GM19372 (cell line): ENCODE results near the gene RETREG3.
A peak's percentile ranks its signal among the peaks of the same experiment; 100 is the strongest.
"Not testable (repeated sequence)": the region's sequence is repeated elsewhere in the genome, so short reads cannot be mapped to it uniquely, and the experiment has no call there.

ENCODE experiments used
- ATAC-seq: cut with Tn5 transposase; IDR thresholded peaks from one replicate; pipeline ENCODE4 v1.9.1; 2021; ENCODE audit warnings: mild to moderate bottlenecking, low read depth, moderate library complexity; ENCODE audit not compliant: unreplicated experiment

Gene RETREG3

DNA sequence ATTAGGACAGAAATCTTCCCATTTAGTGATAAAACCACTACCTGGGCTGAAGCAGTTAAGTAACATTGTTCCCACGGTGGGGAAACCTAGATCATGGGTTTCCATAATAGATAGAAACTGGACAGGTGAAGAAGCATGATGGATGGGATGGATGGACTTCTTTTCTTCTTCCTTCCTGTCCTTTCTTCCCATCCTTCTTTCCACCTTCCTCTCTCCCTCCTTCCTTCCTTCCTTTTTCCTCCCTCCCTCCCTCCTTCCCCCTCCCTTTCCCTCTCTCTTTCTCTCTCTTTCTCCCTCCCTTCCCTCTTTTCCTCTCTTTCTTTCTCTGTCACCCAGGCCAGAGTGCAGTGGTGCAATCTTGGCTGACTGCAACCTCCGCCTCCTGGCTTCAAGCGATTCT lies 34.7 kb downstream of the RETREG3 start:
- no peak for ATAC-seq

DNA sequence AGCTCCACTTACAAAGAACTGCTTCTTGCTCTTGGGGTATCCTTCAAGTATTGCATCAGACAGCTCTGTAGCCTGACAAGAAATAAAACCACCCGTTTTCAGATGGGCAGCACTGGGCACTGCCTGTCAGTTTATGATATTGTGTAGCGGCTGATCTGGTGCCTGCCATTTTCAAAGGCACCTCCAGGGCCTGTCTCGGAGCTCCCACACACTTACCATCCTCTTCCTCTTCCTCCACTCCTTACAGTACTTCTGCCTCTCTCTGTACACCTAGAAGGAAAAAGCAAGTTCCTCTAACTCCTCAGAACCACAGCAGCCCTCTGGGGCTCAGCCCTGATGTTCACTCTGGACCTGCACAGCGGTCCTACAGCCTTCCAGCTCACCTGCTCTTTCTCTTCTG lies 36.1 kb downstream of the RETREG3 start:
- no peak for ATAC-seq

DNA sequence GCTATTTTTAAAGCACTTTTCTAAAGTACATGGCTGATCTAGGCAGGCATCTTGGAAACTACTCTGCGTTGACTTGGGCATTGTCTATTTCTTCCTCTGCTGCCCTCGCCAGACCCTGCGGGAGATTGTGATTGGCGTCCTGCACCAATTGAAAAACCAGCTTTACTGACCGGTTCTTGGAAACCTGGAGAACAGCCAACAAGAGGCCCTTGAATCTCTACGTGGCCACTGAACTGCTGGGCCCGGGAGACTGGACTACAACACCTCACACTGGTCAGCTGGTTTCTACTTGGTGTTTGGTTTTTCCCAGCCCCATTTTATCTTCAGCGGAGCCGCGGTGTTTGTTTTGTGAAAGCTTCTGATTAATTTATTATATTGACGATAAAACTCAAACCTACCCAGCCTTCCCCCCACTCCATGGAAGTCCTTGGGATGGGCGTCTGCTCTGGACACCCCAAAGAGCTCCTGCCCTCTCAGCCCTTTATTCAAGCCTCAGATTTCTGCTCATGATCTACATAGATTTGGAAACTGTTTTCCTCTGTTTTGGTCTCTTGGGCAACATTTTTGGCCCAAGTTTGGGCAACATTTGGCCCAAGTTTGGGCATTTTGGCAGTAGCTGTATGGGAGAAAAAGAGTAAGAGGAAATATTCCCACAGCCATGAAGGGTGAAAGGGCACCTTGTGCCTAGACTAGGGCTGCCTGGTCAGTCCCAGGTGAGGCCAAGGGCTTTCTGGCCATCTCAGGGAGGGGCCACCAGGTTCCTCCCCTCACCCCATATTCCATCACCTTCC lies 37.5 kb downstream of the RETREG3 start:
- no peak for ATAC-seq

DNA sequence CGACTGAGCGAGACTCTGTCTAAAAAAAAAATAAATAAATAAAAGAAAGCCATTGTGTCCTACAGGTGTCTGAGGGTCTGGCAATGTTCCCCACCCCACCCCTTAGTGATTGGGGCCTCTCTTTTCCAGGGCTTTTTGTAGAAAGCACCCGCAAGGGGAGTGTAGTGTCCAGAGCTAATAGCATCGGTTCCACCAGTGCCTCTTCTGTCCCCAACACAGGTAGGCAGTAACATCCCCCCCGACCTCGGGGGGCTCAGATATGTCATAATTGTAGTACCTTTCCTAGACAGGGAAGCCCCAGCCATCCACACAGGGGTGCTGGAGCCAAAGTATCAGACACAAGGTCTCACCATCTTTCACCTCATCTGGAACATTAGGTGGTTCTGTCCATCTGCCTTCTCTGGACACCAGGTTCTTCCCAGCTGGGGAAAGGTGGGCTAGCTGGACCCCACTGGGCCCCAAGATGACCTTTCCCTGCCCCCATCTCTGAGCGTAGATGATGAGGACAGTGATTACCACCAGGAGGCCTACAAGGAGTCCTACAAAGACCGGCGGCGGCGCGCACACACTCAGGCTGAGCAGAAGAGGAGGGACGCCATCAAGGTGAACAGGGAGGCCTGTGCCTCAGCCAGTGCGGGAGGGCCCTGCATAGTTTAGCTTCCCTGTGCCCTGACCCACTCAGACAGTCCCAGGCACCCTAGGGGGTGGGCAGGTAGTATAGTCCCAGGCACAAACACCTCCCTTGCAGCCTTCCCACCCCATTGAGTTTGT lies 40.6 kb downstream of the RETREG3 start:
- ATAC-seq, result no peak

DNA sequence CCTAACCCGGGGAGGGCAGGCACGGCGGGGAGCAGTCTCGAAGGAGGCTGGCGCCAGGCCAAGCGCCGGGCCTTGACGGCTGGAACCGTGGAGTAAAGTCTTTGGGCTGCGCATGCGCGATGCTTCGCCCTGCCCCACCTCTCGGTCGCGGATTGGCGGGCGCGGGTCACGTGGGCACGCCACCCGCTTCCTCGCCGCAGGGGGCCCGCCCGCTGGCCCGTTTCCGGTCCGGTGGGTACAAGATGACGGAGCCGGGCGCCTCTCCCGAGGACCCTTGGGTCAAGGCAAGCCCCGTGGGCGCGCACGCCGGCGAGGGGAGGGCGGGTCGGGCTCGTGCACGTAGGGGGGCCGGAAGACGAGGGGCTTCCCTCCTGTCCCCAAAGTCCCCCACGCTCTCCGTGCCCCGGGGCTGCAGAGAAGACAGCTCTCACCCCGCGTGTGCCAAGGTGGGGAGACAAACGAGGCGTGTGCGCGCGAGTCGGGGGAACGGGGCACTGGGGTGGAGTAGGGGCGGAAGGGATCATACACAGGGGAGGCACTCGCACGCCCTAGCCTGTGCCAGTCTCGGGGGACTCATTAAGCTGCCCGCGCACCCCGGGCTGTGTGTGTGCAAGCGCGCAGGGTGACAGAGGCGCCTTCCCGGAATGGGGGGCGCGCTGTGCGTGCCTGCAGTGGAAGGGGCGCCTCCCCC lies 42.1 kb downstream of the RETREG3 start, which contains the start of gene MLX:
TSS of gene MLX (plus strand) at position 218 of the 691 bp plus-strand sequence. CDS start at position 243, 25 bp downstream.
- peak; percentile 61 for ATAC-seq

DNA sequence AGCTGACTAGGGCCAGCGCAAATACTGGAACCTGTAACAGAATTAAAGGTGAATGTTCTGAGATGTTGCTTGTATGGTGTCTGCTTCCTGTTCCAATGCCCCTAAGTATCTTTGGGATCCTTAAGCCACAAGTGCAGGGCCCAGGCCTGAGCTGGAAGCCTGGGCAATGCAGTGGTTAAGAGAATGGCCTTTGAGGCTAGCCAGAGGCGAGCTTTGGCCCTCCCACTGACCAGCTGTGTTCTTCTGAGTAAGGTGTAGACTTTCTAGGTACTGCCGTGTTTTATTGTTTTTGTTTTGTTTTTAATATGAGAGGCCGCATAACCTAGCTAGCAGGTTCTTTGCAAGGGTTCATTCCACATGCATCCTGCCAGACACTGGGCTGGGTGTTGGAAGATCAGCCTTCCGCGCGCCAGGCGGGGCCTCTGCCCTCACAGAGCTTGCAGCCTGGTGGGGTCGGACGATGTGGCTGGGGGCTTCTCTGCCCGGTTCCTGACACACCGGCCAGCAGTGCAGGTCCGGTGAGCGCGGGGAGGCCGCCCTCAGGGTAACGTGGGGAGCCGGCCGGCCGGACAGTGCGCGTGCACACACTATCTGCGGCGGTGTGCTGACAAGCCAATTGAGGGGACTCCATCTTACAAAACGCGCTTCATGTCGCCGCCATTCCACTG lies 42.8 kb downstream of the RETREG3 start:
- ATAC-seq, result no peak

DNA sequence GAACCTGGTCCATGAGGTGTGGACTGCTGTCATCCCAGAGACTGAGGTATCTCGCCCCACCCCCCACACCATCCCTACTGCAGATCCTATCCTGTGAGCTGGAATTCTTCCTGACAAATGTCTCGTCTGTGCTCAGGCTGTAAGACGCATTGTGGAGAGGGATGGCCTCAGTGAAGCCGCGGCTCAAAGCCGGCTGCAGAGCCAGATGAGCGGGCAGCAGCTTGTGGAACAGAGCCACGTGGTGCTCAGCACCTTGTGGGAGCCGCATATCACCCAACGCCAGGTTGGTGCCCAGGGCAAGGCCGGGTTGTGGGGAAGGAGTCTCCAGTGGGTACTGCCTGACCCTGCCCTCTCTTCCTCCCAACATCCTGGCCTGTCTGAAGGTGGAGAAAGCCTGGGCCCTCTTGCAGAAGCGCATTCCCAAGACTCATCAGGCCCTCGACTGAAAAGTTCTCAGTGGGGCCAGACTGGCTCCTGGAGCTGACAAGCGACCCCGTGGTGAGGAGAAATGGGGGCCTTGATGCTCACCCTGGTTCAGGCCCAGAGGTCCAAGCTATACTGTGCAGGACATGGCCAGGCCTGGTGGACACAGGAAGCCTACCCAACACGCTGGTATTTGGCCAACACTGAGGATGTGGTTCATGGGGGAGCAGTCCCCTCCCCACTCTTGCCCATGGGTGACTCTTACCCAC lies 43.5 kb downstream of the RETREG3 start:
- ATAC-seq, result no peak

DNA sequence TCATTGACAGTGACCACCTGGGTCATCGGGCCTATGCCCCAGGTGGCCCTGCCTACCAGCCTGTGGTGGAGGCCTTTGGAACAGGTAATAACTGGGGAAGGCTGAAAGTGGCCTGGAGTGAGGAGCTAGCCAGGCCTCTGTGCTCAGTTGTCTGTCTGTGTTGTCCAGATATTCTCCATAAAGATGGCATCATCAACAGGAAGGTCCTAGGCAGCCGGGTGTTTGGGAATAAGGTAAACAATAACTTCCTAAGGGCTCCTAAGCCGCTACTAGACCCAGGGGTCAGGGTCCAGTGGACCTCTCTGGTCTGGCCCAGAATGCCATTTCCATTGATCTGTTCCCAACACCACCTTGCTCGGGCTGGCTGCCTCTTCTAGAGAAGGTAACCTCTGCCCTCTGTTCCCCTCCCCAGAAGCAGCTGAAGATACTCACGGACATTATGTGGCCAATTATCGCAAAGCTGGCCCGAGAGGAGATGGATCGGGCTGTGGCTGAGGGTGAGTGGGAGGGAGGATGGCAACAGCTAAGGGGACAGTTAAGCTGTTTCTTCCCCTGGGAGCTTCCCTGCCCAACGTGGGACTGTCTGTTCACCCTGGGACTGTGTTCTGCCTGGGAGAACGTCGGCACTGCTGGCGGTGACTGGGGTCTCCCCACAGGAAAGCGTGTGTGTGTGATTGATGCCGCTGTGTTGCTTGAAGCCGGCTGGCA lies 44.2 kb downstream of the RETREG3 start:
- no peak for ATAC-seq

DNA sequence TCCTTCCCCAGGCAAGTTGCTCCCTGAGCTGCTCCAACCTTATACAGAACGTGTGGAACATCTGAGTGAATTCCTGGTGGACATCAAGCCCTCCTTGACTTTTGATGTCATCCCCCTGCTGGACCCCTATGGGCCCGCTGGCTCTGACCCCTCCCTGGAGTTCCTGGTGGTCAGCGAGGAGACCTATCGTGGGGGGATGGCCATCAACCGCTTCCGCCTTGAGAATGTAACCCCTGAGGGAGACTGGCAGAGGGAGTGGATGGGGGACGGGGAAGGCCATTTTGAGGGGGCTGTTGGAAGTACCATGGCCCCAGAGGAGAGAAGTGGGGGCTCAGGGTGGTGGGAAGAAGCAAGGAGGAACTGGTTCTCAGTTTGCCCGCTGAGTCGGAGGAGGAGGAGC lies 45.2 kb downstream of the RETREG3 start:
- ATAC-seq, result no peak

DNA sequence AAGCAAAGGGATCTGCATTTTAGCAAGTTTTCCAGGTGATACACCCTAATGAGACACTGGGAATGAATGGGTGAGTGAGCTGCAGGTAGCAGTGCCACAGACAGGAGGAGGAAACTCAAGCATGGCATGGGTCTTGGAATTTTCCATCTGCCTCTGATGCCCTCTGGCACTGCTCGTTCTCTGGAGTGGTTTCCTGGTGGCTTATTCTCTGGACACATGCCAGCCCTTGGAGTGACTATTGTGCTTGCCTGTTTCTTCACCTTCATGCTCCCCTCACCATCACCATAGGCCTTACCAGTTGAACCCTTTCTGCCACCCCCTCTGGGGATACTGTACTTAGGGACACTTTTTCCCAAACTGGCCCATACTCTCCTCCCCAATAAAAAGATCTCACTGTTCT lies 45.6 kb downstream of the RETREG3 start:
- no peak for ATAC-seq

DNA sequence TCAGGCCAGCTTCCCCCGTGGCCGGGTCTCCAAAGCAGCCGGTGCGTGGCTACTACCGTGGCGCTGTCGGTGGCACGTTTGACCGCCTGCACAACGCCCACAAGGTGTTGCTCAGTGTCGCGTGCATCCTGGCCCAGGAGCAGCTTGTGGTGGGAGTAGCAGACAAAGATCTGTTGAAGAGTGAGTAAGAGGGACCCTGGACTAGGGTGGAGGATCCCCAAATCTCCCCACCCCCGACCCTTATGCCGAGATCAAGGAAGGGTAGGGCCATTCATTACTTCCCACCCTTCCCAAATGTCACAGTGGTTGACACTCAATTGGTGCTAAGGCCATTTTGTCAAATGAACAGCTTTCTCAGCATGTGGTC lies 46.0 kb downstream of the RETREG3 start:
- ATAC-seq, result no peak

DNA sequence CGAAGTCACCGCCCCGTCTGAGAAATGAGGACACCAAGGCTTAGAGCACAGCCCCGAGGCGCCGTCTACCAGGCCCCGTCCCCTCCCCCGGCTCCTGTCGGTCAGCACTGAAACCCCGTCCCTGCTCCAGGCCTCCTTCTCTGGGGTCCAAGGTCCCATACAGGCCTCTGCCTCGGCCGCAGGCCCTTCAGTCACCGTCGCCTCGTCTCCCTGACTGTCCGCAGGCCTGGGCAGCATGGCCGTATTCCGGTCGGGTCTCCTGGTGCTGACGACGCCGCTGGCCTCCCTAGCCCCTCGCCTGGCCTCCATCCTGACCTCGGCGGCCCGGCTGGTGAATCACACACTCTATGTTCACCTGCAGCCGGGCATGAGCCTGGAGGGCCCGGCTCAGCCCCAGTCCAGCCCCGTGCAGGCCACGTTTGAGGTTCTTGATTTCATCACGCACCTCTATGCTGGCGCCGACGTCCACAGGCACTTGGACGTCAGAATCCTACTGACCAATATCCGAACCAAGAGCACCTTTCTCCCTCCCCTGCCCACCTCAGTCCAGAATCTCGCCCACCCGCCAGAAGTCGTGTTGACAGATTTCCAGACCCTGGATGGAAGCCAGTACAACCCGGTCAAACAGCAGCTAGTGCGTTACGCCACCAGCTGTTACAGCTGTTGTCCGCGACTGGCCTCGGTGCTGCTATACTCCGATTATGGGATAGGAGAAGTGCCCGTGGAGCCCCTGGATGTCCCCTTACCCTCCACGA lies 46.6 kb downstream of the RETREG3 start:
- no peak for ATAC-seq

DNA sequence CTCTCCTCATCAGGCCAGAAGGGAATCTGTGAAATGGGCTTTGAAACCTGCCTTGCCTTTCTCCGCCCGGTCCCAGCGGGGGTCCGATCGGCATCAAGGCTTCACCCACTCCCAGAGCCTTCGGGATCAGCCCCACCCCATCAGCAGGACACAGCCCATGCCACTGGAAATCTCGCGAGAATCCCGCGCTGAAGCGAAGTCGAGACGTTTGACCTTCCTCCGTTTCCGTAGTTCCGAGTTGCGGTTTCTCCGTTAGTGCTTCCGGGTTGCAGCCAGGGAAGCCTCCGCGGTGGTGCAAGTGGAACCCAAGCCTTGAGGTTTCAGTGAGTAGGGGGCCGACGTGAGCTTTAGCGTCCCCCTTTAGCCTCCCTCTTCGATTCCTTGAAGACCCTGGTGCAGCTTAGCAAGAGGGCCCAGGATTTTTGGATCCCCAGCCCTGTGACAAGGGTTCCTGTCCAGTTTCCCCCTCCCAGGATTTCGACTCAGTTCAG lies 47.2 kb downstream of the RETREG3 start, which contains the start of gene COASY:
TSS of gene COASY (plus strand) at position 252 of the 491 bp plus-strand sequence. CDS start 475 bp downstream, outside the sequence.
- ATAC-seq, result no peak

DNA sequence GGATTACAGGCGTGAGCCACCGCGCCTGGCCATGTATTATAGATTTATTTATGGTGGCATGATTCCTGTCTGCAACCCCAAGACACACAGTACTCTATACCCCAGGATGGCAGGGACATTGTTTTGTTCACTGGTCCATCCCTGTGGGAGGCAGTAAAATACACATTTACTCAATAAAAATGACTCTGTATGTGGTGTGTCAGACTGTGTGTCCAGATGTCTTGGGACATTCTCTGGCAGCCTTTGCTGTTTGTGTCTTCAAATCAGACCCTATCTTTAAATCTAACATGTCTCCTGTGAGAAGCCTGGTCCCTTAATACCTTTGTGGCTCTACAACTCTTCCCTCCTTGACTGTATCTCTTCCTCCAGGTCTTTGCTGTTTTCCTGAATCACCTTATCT lies 48.9 kb downstream of the RETREG3 start:
- no peak for ATAC-seq

DNA sequence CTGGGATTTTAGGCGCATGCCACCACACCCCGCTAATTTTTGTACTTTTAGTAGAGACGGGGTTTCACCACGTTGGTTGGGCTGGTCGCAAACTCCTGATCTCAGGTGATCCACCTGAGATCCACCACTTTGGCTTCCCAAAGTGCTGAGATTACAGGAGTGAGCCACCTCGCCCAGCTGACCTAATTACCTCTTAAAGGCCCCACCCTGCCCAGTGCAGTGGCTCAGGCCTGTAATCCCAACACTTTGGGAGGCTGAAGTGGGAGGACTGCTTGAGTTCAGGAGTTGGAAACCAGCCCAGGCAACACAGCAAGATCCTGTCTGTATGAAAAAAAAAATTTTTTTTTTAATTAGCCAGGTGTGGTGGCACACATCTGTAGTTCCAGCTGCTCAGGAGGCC lies 50.1 kb downstream of the RETREG3 start:
- no peak for ATAC-seq

DNA sequence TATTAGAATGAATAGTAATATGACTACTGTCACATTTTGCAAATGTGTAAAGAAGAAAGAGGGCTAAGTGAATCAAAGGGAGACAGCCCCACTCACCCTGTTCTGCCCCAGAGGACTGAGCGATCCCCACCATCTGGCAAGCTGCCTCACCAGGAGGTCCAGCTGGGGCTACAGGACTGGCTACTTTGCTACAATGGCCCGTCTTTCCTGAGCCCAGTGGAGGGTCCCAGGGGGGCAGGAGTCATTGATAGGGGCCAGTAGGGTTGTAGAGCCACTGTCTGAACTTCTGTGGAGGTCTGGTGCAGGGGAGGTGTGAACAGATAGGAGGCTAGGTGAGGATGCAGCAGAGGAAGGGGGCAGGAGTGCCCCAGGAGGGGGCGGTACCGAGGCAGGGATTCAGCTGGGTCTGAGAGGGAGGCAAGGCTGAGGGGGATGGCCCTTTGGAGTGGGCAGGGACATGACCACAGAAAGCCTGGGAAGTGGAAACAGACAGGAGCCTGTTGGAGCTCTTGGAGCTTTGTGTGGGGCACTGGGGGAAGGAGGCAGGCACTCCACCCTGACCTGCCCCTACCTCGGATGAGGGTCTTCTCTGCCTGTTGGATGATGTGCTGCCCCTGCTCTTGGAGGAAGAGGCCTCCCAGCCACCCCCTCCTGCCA lies 53.1 kb downstream of the RETREG3 start:
- ATAC-seq, result not testable (repeated sequence)

DNA sequence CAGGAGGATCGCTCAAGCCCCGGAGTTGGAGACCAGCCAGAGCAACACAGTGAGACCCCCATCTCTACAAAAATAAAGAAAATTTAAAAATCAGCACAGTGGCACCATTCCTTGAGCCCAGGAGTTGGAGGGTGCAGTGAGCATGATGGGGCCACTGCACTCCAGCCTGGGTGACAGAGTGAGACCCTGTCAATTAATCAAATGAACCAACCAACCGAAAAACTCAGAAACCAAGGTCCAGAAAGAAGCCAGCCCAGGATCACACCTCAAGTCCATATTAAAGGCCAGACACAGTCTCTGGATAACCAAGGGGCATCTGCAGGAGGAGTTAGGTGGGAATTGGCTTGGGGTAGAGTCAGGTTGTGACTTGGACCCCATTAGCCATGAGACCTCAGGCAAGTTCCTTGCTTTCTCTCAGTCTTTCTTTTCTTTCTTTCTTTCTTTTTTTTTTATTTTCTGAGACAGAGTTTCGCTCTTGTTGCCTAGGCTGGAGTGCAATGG lies 54.0 kb downstream of the RETREG3 start:
- no peak for ATAC-seq
